GM19455 (cell line): ENCODE results near the gene RFX7.
"Not testable (repeated sequence)": the region's sequence is repeated elsewhere in the genome, so short reads cannot be mapped to it uniquely, and the experiment has no call there.

Experiments used
- ATAC-seq: cut with Tn5 transposase; IDR thresholded peaks from one replicate; pipeline ENCODE4 v1.9.1; 2021; ENCODE audit not compliant: unreplicated experiment

RFX7 gene

DNA sequence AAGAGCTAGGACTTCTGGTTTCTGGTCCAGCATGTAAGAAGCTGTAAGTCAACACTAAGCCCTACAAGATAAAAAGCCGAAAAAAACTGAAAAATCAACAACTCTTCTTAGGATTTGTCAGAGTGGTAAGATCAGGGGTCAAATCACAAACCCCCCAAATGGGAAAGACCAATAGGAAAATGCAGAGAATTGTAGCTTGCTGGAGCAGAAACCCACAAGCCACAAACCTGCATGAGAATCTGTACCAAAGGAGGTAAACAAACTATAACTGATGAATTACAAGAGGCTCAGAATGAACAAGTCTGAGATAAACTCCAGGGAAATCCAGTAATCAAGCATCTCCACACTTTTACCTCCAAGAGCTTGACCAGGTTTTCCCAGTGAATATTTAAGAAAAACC lies 36.0 kb downstream of the RFX7 start:
- ATAC-seq, result no peak

DNA sequence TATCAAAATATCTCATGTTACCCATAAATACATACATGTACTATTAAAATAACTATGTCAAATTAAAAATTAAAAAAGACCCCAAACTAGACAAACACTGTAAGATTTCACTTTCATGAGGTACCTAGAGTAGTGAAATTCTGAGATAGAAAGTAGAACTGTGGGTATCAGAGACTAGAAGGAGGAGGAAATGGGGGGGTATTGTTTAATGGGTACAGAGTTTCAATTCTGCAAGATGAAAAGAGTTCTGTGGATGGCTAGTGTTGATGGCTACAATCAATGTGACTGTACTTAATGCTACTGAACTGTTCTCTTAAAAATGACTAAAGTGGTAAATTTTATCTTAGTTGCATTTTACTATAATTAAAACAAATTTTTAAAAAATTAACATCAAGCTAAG lies 36.6 kb downstream of the RFX7 start:
- no peak for ATAC-seq

DNA sequence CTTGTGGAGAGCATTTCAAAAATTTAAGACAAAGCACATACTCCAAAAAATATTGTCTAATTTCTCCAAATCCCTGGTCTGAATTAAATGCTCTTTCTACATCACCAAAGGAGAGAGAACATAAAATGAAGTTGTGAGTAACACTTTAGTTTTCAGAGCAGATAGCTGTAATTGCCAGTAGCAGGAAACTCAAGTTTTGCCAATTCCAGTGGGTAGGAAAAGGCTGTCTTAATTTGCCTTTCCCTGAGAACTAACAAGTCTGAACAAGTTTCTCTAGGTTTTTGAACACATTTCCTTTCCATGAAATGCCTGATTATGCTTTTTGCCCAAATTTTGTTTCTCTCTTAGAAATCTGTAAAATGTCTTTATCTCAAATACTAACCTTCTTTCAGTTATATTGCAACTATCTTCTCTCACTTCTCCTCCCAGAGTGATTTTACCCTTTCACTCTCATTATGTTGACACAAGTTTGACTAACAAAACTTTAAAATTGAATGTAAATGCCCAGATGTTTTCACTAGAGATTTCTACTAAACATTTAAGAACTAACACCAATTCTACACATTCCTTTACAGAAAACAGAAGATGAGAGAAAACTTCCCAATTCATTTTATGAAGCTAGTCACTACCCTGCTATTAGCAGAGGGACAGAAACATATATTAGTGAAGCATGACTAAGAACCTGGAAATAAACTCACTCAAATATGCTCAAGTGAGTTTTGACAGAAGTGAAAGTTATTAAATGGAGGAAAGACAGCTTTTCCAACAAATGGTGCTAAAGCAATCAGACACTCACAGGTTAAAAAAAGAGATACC lies 38.4 kb downstream of the RFX7 start:
- ATAC-seq, result no peak

DNA sequence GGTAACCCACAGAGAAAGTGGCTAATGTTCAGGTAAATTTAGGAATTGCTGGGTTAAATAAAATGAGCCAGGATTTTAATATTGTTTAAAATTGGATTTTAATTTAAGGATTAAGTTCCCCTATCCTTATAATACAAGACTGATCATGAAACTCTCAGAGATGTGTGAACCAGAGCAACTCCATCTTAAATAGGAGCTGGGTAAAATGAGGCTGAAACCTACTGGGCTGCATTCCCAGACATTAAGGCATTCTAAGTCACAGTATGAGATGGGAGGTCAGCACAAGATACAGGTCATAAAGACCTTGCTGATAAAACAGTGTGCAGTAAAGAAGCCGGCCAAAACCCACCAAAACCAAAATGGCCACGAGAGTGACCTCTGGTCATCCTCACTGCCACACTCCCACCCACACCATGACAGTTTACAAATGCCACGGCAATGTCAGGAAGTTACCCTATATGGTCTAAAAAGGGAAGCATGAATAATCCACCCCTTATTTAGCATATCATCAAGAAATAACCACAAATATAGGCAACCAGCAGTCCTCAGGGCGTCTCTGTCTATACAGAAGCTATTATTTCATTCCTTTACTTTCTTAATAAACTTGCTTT lies 40.3 kb downstream of the RFX7 start:
- ATAC-seq, result not testable (repeated sequence)

DNA sequence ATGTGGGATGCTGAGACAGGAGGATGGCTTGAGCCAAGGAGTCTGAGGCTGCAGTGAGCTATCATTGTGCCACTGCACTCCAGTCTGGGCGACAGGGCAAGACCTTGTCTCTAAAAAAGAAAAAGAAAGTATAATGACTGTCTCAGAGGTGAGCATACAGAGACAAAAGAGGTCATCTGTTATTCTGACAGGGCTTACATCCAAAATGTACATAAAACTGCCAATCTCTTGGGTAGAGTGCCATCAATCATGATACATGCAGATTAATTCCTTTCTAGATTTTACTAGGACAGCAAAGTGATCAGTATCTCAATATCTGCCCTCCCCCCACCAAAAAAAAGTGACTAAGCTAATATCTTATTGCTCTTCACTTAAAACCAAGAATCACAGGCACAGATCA lies 41.0 kb downstream of the RFX7 start:
- ATAC-seq, result no peak

DNA sequence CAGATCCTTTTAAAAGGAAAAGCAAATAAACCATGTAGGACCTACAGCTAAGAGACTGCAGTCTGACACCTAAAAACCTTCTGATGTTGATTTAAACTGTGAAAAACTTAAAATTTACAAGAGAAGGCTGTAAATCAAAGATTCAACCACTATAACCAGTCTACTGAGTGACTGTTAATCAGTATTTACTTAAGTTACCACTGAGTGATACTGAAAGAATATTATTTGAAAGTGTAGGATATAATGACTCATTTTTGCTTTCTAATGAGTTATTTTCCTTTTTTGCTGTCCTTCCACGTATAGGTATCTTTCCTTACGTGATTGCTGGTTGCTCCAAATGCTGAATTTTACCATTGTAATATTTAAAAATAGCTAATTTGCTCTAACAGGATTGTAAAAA lies 44.6 kb downstream of the RFX7 start:
- no peak for ATAC-seq

DNA sequence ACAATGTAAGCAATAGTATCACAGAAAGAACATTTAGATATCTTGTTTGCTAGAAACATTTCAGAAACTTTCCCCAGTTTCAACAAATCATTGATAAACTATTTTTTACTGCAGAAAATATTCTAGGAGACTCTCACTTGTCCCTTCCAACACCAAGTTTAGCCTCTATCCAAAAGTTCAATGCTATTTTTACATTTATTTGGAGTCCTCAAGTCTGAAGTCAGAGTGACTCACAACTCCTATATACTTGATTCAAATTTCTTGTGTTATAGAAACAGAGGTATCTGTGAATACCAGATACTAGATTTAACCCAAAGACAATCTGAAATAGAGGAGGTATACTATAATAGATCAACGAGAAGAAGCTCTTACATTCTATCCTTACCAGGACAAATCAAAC lies 49.6 kb downstream of the RFX7 start:
- ATAC-seq, result no peak

DNA sequence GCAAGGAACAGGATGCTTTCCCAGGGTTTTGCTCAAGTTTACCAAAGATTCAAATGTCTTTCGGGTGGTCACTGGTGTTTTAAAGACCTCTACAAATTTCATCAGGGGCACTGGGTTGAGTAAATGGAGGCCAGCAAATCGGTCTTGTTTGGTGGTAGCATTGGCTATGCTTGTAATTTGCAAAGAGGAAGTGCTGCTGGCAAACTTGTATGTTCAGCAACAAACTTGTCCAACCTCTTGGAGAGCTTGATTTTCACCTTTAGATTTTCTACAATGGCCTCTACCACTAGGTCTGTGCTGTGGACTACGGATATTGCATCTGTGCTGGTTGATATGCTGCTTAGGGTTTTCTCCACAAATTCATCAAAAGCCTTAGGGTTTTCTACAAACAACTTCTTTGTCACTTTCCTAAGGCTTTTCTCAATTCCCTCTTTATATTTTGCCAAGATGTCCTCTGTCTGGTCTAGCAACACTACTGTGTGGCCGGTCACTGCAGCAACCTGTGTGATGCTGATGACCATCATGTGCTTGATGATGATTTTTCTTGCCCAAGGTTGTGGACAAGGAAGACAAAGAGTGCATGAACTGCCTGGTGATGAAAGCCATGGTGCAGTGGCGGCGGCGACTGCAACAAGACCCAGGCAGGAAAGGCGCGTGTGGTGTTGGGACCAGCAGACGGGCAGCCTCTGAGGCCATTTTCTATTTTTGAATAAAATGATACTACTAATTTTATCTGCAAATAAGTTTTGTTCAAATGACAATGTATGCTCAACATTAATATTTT lies 50.8 kb downstream of the RFX7 start:
- ATAC-seq, result no peak

DNA sequence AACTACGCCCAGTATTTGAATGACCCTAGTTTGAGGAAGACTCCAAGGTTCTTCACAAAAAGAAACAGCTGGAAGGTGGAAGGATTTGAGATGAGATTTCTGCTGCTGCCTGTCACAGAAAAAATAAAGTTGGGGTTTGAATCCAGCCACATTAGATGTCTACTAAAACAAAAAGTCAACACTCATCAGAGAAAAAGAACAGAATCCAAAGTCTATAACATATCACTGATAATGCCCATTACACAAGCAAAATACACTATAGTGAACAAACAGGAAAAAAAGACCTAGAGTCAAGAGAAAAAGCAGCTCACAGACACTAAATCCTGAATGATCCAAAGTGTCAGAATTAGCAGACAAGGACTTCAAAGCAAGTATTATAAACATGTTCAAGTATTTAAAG lies 56.0 kb downstream of the RFX7 start:
- ATAC-seq, result no peak

DNA sequence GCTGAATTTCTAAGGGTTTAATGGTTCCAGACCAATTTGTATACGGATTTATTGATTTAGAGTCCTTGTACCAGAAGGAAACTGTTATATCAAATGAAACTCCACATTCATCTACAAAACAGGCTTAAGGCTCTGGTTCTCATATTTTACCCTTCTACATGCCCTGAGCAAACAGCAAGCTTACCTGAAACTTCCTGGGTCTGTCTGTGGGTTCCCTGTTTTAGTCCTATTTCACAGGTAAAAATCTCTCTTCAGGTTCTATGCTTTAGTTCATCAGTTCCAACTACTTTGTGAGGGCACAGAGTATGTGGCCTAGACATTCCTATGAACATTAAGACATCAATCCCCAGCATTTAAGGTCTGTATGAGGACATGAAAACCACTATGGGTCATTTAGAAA lies 57.7 kb downstream of the RFX7 start:
- ATAC-seq, result no peak

DNA sequence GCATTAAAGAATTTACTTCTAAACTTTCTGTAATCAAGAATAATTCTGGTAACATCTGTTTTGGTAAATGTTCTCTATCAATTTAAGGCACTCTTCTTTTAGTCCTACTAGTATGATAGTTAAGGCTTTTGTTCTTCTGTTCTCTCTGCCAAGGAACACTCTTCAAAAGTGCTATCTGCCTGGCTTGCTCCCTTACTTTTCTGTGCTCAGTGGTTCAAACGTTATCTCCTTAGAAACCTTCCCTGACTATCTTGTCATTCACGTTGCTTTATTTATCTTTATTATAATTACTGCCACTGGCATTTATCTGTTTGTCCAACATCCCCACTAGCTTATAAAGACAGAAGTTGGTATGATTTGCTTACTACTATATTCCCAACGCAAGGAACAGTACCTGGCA lies 59.2 kb downstream of the RFX7 start:
- no peak for ATAC-seq

DNA sequence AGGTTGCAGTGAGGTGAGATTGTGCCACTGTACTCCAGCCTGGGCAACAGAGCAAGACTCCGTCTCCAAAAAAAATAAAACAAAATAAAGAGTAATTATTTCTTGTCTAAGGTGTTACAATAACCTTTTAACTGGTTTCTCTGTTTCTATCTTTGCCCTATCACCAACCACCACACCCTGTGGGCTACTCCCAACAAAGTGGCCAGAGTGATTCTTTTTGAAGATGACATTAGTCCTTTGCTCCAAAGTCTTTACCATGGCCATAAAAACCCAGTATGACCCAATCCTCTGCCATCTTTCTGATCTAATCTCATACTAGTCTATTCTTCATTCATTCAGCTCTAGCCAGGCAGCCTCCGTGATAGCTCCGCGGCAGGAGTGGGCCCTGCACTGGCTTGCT lies 62.8 kb downstream of the RFX7 start:
- no peak for ATAC-seq

DNA sequence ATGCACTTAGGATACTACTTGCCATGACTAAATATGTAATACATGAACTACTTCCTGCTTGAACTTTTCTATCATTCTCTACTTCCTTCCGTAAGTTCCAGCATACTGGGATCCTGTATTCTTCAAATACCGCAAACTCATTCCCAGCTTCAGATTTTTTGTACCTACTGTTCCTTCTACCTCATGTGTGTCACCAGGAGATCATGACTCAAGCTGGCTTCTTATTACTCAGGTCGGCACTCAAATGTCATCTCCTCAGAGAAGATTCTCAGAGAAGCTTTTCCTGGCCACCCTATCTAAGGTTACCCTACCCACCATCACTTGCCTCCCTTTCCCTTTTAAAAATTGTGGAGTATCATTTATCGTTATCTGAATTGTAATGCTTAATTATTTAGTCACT lies 66.7 kb downstream of the RFX7 start:
- no peak for ATAC-seq

DNA sequence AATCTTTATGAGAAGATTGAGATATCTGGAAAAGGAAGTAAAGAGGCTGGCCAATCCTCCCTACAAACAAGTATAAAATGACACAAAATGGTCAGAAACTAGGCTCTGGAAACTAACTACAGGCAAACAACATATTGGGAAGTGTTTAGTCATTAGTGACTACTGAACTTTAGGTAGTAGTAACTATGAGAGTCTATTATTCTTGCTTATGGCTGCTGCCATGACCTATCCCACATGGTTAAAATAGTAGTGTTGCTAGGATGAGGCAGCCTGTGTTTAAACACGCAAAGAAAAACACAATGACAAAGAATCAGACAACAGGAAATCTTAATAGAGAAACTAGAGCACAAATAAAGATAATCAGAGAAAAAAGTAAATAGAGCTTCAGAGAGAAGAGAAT lies 67.9 kb downstream of the RFX7 start:
- ATAC-seq, result no peak

DNA sequence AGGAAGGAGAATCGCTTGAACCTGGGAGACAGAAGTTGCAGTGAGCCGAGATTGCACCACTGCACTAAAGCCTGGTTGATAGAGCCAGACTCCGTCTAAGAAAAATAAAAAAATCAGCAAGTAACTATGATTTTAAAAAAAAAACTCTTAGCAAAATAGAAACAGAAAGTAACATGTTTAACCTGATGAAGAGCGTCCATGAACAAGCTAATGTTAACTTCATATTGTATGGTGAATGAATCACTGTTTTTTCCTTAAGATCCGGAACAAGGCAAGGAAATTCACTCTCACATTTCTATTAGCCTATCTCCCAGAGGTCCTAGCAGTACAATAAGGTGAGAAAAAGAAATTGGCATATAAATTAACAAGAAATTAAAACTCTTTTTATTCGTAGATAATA lies 69.0 kb downstream of the RFX7 start:
- ATAC-seq, result no peak

DNA sequence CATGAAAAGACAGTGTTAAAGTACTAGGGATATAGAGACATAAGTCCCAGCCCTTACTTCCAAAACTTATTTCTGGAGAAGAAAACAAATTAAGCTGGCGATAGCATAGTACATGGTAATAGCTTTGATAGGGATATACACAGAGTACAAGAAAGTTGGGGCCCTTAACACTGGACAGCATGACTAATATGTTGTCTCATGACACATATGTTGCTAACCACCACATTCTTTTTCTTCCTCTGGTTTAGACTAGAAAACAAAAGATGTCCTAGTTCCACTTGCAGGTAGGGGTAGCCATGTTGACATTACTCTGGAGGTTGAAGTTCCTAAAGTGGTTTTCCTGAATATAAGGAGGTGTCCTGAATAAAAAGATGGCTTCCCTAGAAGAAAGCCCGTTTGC lies 75.3 kb downstream of the RFX7 start:
- ATAC-seq, result no peak

DNA sequence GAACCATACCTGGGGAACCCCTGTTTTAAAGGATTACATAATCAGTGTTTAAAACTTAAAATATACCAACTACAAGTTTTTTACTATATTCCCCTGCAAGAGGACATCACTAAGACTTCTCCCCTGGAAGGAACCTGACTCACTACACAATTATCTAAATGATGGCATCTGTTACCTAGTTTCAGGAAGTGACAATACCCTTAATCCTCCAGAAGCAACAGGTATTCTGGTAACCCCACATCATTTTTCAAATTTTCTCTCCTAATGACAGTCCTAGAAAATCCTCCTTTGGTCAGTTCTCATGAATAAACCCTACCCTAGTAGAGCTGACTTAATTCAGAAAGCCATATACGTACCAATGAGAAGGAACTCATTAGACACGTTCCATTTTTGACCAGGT lies 78.4 kb downstream of the RFX7 start:
- no peak for ATAC-seq

DNA sequence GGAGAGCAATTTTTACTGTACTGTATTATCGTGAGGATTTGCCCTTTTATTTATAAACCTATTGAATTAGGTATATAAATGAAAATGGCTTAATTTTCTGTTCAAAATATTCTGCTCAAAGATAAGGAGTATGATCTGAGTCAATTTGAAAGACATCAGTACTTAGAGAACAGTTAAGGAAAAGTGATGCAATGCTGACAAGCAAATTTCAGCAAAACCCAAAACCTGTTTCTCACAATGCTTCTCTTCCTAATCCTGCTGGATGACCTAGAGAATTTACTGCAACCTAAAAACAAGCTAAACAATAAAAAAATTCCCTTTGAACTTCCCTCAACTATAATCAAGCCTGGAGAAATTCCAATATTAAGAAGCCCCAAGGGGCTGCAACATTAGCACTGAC lies 82.7 kb downstream of the RFX7 start:
- ATAC-seq, result no peak

DNA sequence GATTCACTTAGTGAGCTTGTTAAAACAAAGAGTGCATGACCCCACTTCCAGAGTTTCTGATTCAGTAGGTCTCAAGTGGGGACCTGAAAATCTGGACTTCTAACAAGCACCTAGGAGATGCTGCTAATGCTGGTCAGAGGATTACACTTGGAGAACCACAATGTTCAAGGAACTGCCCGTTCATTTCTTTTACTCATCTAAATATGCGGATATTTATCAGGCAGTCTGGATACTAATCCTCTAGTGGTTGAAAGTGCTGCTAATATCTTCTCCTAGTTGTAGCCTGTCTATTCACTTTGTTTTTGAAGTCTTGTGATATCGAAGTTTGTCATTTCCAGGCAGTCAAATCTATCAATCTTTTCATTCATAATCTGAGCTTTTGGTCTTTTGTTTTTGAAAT lies 86.8 kb downstream of the RFX7 start:
- ATAC-seq, result no peak

DNA sequence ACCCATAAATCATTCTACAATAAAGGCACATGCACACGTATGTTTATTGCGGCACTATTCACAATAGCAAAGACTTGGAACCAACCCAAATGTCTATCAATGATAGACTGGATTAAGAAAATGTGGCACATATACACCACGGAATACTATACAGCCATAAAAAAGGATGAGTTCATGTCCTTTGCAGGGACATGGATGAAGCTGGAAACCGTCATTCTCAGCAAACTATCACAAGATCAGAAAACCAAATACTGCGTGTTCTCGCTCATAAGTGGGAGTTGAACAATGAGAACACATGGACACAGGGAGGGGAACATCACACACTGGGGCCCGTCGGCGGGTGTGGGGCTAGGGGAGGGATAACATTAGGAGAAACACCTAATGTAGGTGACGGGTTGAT lies 88.4 kb downstream of the RFX7 start:
- not testable (repeated sequence) for ATAC-seq

DNA sequence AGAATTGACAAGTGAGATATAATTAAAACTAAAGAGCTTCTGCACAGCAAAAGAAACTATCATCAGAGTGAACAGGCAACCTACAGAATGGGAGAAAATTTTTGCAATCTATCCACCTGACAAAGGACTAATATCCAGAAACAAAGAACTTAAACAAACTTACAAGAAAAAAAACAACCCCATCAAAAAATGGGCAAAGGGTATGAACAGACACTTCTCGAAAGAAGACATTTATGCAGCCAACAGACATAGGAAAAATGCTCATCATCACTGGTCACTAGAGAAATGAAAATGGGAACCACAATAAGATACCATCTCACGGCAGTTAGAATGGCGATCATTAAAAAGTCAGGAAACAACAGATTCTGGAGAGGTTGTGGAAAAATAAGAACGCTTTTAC lies 88.9 kb downstream of the RFX7 start:
- not testable (repeated sequence) for ATAC-seq

DNA sequence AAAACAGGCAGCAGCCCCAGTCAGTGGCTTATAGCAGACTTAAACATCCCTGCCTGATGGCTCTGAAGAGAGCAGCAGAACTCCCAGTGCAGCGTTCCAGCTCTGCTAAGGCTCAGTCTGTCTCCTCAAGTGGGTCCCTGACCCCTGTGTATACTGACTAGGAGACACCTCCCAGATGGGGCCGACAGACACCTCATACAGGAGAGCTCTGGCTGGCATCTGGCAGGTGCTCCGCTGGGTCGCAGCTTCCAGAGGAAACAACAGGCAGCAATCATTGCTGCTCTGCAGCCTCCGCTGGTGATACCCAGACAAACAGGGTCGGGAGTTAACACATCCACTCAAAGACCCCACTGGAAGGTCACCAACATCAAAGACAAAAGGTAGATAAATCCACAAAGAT lies 93.5 kb downstream of the RFX7 start:
- no peak for ATAC-seq
